Trophoblast cell (in vitro differentiated cells and primary cell): Measurements from ENCODE around the gene PDGFD.

Experiments
- DNase-seq, 2 donors: peaks; one replicate each; pipeline ENCODE4 v3.0.0-alpha.2; 2016
- H2AFZ ChIP-seq: 2 replicates; pipeline ENCODE4 v1.6.1; 2013; ENCODE audit warnings: low read length, moderate library complexity, mild to moderate bottlenecking; ENCODE audit not compliant: insufficient read depth, poor library complexity
- H2AK5ac ChIP-seq: 2 replicates; pipeline ENCODE4 v1.6.1; 2013; ENCODE audit warnings: mild to moderate bottlenecking, low read length
- H2BK120ac ChIP-seq: 2 replicates; pipeline ENCODE4 v1.6.1; 2013; ENCODE audit warnings: low read length, mild to moderate bottlenecking, moderate library complexity; ENCODE audit not compliant: insufficient read depth, poor library complexity
- H2BK12ac ChIP-seq: 2 replicates; pipeline ENCODE4 v1.6.1; 2013; ENCODE audit warnings: mild to moderate bottlenecking, low read length, moderate library complexity
- H2BK5ac ChIP-seq: 2 replicates; pipeline ENCODE4 v1.6.1; 2013; ENCODE audit warnings: low read length, low read depth, moderate library complexity, mild to moderate bottlenecking; ENCODE audit not compliant: poor library complexity
- H3K14ac ChIP-seq: 2 replicates; pipeline ENCODE4 v1.6.1; 2013; ENCODE audit warnings: mild to moderate bottlenecking, low read length
- H3K18ac ChIP-seq: 2 replicates; pipeline ENCODE4 v1.6.1; 2013; ENCODE audit warnings: mild to moderate bottlenecking, low read length
- H3K23ac ChIP-seq: 2 replicates; pipeline ENCODE4 v1.6.1; 2013; ENCODE audit warnings: low read length
- H3K27ac ChIP-seq: 2 replicates; pipeline ENCODE4 v1.5.1; 2013; ENCODE audit warnings: low read depth, mild to moderate bottlenecking, inconsistent platforms, low read length, moderate library complexity
- H3K27me3 ChIP-seq: 2 replicates; pipeline ENCODE4 v1.6.1; 2013; ENCODE audit warnings: inconsistent platforms, mild to moderate bottlenecking, low read length, moderate library complexity; ENCODE audit not compliant: insufficient read depth
- H3K36me3 ChIP-seq, 2 experiments: 1 replicate in 1 of 2; 2 replicates in 1 of 2; pipeline ENCODE4 v1.6.1; 2013; ENCODE audit warnings: low read length in 2 of 2, mild to moderate bottlenecking in 2 of 2, moderate library complexity in 1 of 2; ENCODE audit not compliant: insufficient read depth in 2 of 2, control insufficient read depth in 1 of 2
- H3K4ac ChIP-seq: 2 replicates; pipeline ENCODE4 v1.6.1; 2013; ENCODE audit warnings: low read depth, mild to moderate bottlenecking, low read length, moderate library complexity
- H3K4me1 ChIP-seq, 2 experiments: 1 replicate in 1 of 2; 2 replicates in 1 of 2; pipeline ENCODE4 v1.6.1; 2013; ENCODE audit warnings: low read length in 2 of 2, mild to moderate bottlenecking in 2 of 2, moderate library complexity in 1 of 2; ENCODE audit not compliant: insufficient read depth in 2 of 2, control insufficient read depth in 1 of 2
- H3K4me2 ChIP-seq: 2 replicates; pipeline ENCODE4 v1.6.1; 2013; ENCODE audit warnings: inconsistent platforms, mild to moderate bottlenecking, low read length, moderate library complexity
- H3K4me3 ChIP-seq: 2 replicates; pipeline ENCODE4 v1.5.1; 2013; ENCODE audit warnings: mild to moderate bottlenecking, low read depth, low read length, inconsistent platforms
- H3K79me1 ChIP-seq: one replicate; pipeline ENCODE4 v1.6.1; 2013; ENCODE audit warnings: low read length
- H3K79me2 ChIP-seq: 2 replicates; pipeline ENCODE4 v1.6.1; 2013; ENCODE audit warnings: low read length, mild to moderate bottlenecking; ENCODE audit not compliant: control insufficient read depth, insufficient read depth, poor library complexity
- H3K9ac ChIP-seq: 2 replicates; pipeline ENCODE4 v1.6.1; 2013; ENCODE audit warnings: mild to moderate bottlenecking, low read length
- H3K9me3 ChIP-seq: 2 replicates; pipeline ENCODE4 v1.6.1; 2013; ENCODE audit warnings: low read depth, mild to moderate bottlenecking, control low read depth, inconsistent platforms, low read length; ENCODE audit not compliant: insufficient read depth
- H4K12ac ChIP-seq: 2 replicates; pipeline ENCODE4 v1.6.1; 2013; ENCODE audit warnings: low read depth, mild to moderate bottlenecking, low read length, moderate library complexity
- H4K8ac ChIP-seq: 2 replicates; pipeline ENCODE4 v1.6.1; 2013; ENCODE audit warnings: low read depth, mild to moderate bottlenecking, low read length, moderate library complexity
- H4K91ac ChIP-seq: one replicate; pipeline ENCODE4 v1.6.1; 2013; ENCODE audit warnings: low read depth, mild to moderate bottlenecking, low read length, moderate library complexity
- whole genome bisulfite sequencing: extraction: QIAGEN DNeasy Blood & Tissue Kit; methylation state at CpG from one replicate; pipeline ENCODE4 v1.1.7; 2013; ENCODE audit warnings: missing lambda C conversion rate; ENCODE audit not compliant: insufficient read length, insufficient coverage; ENCODE audit errors: extremely low coverage; 5-methylcytosine and 5-hydroxymethylcytosine counted together

Gene PDGFD

DNA sequence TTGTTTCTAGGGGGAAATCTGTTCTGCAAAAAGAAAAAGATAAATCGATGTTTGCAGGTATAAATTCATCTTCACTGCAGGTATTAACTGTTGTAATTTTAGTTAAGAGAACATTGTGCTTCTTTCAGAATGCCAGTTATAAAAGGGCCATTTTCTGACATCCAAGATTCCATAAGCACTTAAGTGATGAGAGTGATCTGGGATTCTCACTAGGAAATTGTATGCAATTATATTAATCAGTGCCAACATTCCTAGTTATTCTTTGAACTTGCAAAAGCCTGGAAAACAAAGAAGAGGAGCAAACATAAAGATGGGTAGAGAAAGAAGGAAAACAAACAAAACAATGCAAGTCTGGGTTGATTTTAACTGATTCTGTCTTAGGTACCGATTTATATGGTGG, 122.2 kb downstream of the PDGFD start:
- H3K79me1 ChIP-seq, result no peaks in the 10 kb centered on the region
- no peaks in the 10 kb centered on the region for H3K36me3 ChIP-seq
- no peaks in the 10 kb centered on the region for H3K79me2 ChIP-seq
- H3K27me3 ChIP-seq, result no peaks in the 10 kb centered on the region
- H4K12ac ChIP-seq, result no peak overlapping the region
- no peak overlapping the region for H3K14ac ChIP-seq
- H2BK5ac ChIP-seq, result no peak overlapping the region
- no peak overlapping the region for H4K8ac ChIP-seq
- H3K4me2 ChIP-seq, result no peak overlapping the region
- no peak overlapping the region for H3K4me3 ChIP-seq
- WGBS, result no CpG with 5 or more reads among the region's 2 CpGs
- no peak overlapping the region for H3K4ac ChIP-seq
- H2BK12ac ChIP-seq, result no peak overlapping the region
- H3K27ac ChIP-seq, result no peak overlapping the region
- H3K9me3 ChIP-seq, result no peaks in the 10 kb centered on the region
- no peak for DNase-seq
- no peak overlapping the region for H2AK5ac ChIP-seq
- no peak overlapping the region for H4K91ac ChIP-seq
- no peak overlapping the region for H3K18ac ChIP-seq
- H2BK120ac ChIP-seq, result no peak overlapping the region
- H3K23ac ChIP-seq, result no peak overlapping the region
- H2AFZ ChIP-seq, result no peak overlapping the region
- H3K4me1 ChIP-seq, result no peaks in the 10 kb centered on the region
- H3K9ac ChIP-seq, result no peak overlapping the region

DNA sequence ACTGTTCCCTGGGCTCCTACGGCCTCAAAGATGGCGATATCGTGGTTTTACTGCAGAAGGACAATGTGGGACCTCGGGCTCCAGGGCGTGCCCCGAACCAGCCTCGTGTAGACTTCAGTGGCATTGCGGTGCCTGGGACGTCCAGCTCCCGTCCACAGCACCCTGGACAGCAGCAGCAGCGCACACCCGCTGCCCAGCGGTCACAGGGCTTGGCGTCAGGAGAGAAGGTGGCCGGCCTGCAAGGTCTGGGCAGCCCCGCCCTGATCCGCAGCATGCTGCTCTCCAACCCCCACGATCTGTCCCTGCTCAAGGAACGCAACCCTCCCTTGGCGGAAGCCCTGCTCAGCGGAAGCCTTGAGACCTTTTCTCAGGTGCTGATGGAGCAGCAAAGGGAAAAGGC, 127.0 kb downstream of the PDGFD start:
- Histone ChIP-seq H3K79me2 (no peaks in the 10 kb centered on the region), H3K36me3 (no peaks in the 10 kb centered on the region), H3K4me1 (no peaks in the 10 kb centered on the region), H2AK5ac (no peak overlapping the region), H3K27ac (no peak overlapping the region), H4K8ac (no peak overlapping the region), H3K4me2 (no peak overlapping the region), H2AFZ (no peak overlapping the region), H3K79me1 (no peaks in the 10 kb centered on the region), H2BK12ac (no peak overlapping the region), H3K9ac (no peak overlapping the region), H3K4ac (no peak overlapping the region), H3K18ac (no peak overlapping the region), H4K91ac (no peak overlapping the region), H3K4me3 (no peak overlapping the region), H3K23ac (no peak overlapping the region), H3K9me3 (no peaks in the 10 kb centered on the region), H3K14ac (no peak overlapping the region), H4K12ac (no peak overlapping the region), H2BK120ac (no peak overlapping the region), H2BK5ac (no peak overlapping the region), H3K27me3 (no peaks in the 10 kb centered on the region)
- no peak for DNase-seq
- WGBS, result no CpG with 5 or more reads among the region's 21 CpGs

GRCh38 chr11:104036588-104036987, 127.4 kb downstream of the PDGFD start, which contains the start of gene DDI1:
DDI1 (plus strand) TSS chr11:104036640; CDS start chr11:104036823, 183 bp downstream.
- Histone ChIP-seq H3K4ac (no peak within 1 kb of the TSS), H3K4me1 (no peaks in the 10 kb centered on the region)

DNA sequence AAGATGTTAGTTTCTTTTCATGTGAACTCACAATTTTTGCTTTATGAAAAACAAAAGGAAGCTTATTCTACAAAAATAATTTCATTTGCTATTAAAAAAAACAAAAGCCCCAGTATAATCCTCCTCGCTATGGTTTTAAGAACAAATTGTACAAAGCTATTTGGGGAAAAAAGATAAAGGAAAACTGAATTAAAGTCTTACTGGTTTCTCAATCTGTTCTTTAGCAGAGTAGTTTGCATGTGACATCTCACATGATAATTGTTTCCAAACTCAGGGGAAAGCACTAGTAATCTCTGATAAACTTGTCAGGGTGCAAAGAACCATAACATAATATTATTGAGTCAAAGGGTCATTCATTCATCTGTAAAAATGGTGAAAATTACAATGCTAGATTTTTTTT, 130.4 kb downstream of the PDGFD start:
- Histone ChIP-seq H3K4me1 (no peaks in the 10 kb centered on the region), H3K4me3 (no peak overlapping the region), H3K18ac (no peak overlapping the region), H4K91ac (no peak overlapping the region), H4K8ac (no peak overlapping the region), H3K79me2 (no peaks in the 10 kb centered on the region), H3K9me3 (no peaks in the 10 kb centered on the region), H2BK5ac (no peak overlapping the region), H3K4me2 (no peak overlapping the region), H2BK120ac (no peak overlapping the region), H2AK5ac (no peak overlapping the region), H3K27ac (no peak overlapping the region), H4K12ac (no peak overlapping the region), H2AFZ (no peak overlapping the region), H3K4ac (no peak overlapping the region), H2BK12ac (no peak overlapping the region), H3K27me3 (no peaks in the 10 kb centered on the region), H3K9ac (no peak overlapping the region), H3K23ac (no peak overlapping the region), H3K14ac (no peak overlapping the region), H3K36me3 (no peaks in the 10 kb centered on the region), H3K79me1 (no peaks in the 10 kb centered on the region)
- WGBS, result no CpG with 5 or more reads among the region's 1 CpG
- DNase-seq, result no peak

More at GRCh38 chr11:104036588-104036987, 127.4 kb downstream of the PDGFD start, which contains the start of gene DDI1:
- DNase-seq, result no peak
- Histone ChIP-seq H3K23ac (no peak within 1 kb of the TSS), H3K79me2 (no peaks in the 10 kb centered on the region), H2BK12ac (no peak within 1 kb of the TSS), H3K9me3 (no peaks in the 10 kb centered on the region), H3K27ac (no peak within 1 kb of the TSS), H2AFZ (no peak within 1 kb of the TSS), H3K4me3 (no peak within 1 kb of the TSS), H3K18ac (no peak within 1 kb of the TSS), H3K14ac (no peak within 1 kb of the TSS), H2BK5ac (no peak within 1 kb of the TSS), H2AK5ac (no peak within 1 kb of the TSS), H4K91ac (no peak within 1 kb of the TSS), H3K9ac (no peak within 1 kb of the TSS), H3K4me2 (no peak within 1 kb of the TSS), H2BK120ac (no peak within 1 kb of the TSS), H3K79me1 (no peaks in the 10 kb centered on the region), H4K12ac (no peak within 1 kb of the TSS), H4K8ac (no peak within 1 kb of the TSS), H3K36me3 (no peaks in the 10 kb centered on the region), H3K27me3 (no peaks in the 10 kb centered on the region)
- WGBS, result no CpG with 5 or more reads among the region's 26 CpGs
